OCI-LY1 (cell line): ENCODE data around the gene THOC5.

Experiments
- H2AFZ ChIP-seq: fragments of 200-600 bp; sonication (generic), shearing (Covaris generic); 2 replicates; pipeline ENCODE4 v1.6.0; 2014; ENCODE audit warnings: antibody characterized with exemption, mild to moderate bottlenecking, low read length
- H3F3A ChIP-seq: fragments of 200-600 bp; sonication (generic), shearing (Covaris generic); 2 replicates; pipeline ENCODE4 v1.6.0; 2014; ENCODE audit warnings: mild to moderate bottlenecking, antibody characterized with exemption, low read length, moderate library complexity; ENCODE audit not compliant: insufficient read depth
- H3K27ac ChIP-seq: fragments of 200-600 bp; sonication (generic); 2 replicates; pipeline ENCODE4 v1.5.1; 2014; ENCODE audit warnings: low read length, mixed run types, mild to moderate bottlenecking, low read depth; ENCODE audit not compliant: poor library complexity, severe bottlenecking
- H3K27me3 ChIP-seq: fragments of 200-600 bp; sonication (generic); 2 replicates; pipeline ENCODE4 v1.6.0; 2014; ENCODE audit warnings: antibody characterized with exemption, mild to moderate bottlenecking, low read length, moderate library complexity; ENCODE audit not compliant: insufficient read depth
- H3K36me3 ChIP-seq: fragments of 200-600 bp; sonication (generic); 2 replicates; pipeline ENCODE4 v1.6.1; 2014; ENCODE audit warnings: mild to moderate bottlenecking, antibody characterized with exemption, low read length, moderate library complexity, mixed read lengths; ENCODE audit not compliant: insufficient read depth
- H3K4me1 ChIP-seq: fragments of 200-600 bp; sonication (generic); 2 replicates; pipeline ENCODE4 v1.5.1; 2014; ENCODE audit warnings: mild to moderate bottlenecking, low read length, moderate library complexity; ENCODE audit not compliant: insufficient read depth, severe bottlenecking
- H3K4me2 ChIP-seq: fragments of 200-600 bp; sonication (generic), shearing (Covaris generic); 2 replicates; pipeline ENCODE4 v1.6.1; 2014; ENCODE audit warnings: low read length
- H3K4me3 ChIP-seq: fragments of 200-600 bp; sonication (generic); 2 replicates; pipeline ENCODE4 v1.5.1; 2014; ENCODE audit warnings: low read length, low read depth, mild to moderate bottlenecking, mixed read lengths; ENCODE audit not compliant: poor library complexity, severe bottlenecking
- H3K79me2 ChIP-seq: fragments of 200-600 bp; shearing (Covaris generic); 2 replicates; pipeline ENCODE4 v1.6.1; 2016; ENCODE audit warnings: mixed run types, low read length, mixed read lengths; ENCODE audit not compliant: insufficient read depth
- H3K9ac ChIP-seq: fragments of 200-600 bp; sonication (generic), shearing (Covaris generic); 2 replicates; pipeline ENCODE4 v1.6.1; 2014; ENCODE audit warnings: mild to moderate bottlenecking, low read length, mixed read lengths
- H3K9me2 ChIP-seq: fragments of 200-600 bp; sonication (generic), shearing (Covaris generic); 2 replicates; pipeline ENCODE4 v1.6.1; 2014; ENCODE audit warnings: low read depth, mild to moderate bottlenecking, low read length, mixed read lengths
- H3K9me3 ChIP-seq: fragments of 200-600 bp; shearing (Covaris generic); 2 replicates; pipeline ENCODE4 v1.6.1; 2014; ENCODE audit warnings: low read length, mixed read lengths
- H4K20me1 ChIP-seq: fragments of 200-600 bp; sonication (generic), shearing (Covaris generic); 2 replicates; pipeline ENCODE4 v1.6.0; 2016; ENCODE audit warnings: mild to moderate bottlenecking, low read length; ENCODE audit not compliant: insufficient read depth
- EZH2 ChIP-seq: fragments of 200-600 bp; sonication (generic), shearing (Covaris generic); IDR thresholded peaks from 2 replicates; pipeline ENCODE4 v1.8.0; 2017; ENCODE audit warnings: borderline replicate concordance, mixed run types, mild to moderate bottlenecking, antibody characterized with exemption, low read length, moderate library complexity, mixed read lengths
- TF ChIP-seq, protein P1 (sequence below): fragments of 200-600 bp; sonication (generic), shearing (Covaris generic); IDR thresholded peaks from 2 replicates; pipeline ENCODE4 v1.5.1; 2017; ENCODE audit warnings: mild to moderate bottlenecking, antibody characterized with exemption, low read length, moderate library complexity, mixed read lengths

THOC5 gene

DNA sequence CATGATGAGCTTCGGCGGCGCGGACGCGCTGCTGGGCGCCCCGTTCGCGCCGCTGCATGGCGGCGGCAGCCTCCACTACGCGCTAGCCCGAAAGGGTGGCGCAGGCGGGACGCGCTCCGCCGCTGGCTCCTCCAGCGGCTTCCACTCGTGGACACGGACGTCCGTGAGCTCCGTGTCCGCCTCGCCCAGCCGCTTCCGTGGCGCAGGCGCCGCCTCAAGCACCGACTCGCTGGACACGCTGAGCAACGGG, 73.4 kb downstream of the THOC5 start:
- H3K9ac ChIP-seq, result no peak overlapping the region
- H3K27me3 ChIP-seq, result no peaks in the 10 kb centered on the region
- no peak for TF ChIP-seq EZH2
- TF ChIP-seq, protein P1, sequence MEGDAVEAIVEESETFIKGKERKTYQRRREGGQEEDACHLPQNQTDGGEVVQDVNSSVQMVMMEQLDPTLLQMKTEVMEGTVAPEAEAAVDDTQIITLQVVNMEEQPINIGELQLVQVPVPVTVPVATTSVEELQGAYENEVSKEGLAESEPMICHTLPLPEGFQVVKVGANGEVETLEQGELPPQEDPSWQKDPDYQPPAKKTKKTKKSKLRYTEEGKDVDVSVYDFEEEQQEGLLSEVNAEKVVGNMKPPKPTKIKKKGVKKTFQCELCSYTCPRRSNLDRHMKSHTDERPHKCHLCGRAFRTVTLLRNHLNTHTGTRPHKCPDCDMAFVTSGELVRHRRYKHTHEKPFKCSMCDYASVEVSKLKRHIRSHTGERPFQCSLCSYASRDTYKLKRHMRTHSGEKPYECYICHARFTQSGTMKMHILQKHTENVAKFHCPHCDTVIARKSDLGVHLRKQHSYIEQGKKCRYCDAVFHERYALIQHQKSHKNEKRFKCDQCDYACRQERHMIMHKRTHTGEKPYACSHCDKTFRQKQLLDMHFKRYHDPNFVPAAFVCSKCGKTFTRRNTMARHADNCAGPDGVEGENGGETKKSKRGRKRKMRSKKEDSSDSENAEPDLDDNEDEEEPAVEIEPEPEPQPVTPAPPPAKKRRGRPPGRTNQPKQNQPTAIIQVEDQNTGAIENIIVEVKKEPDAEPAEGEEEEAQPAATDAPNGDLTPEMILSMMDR, result no peak
- H3K9me3 ChIP-seq, result no peaks in the 10 kb centered on the region
- no peak overlapping the region for H3K4me3 ChIP-seq
- H3F3A ChIP-seq, result no peaks in the 10 kb centered on the region
- H3K27ac ChIP-seq, result no peak overlapping the region
- peaks cover 6% of the 10 kb centered on the region for H3K4me1 ChIP-seq
- H4K20me1 ChIP-seq, result no peaks in the 10 kb centered on the region
- H3K4me2 ChIP-seq, result no peak overlapping the region
- H2AFZ ChIP-seq, result no peak overlapping the region
- H3K36me3 ChIP-seq, result no peaks in the 10 kb centered on the region
- no peaks in the 10 kb centered on the region for H3K9me2 ChIP-seq
- H3K79me2 ChIP-seq, result no peaks in the 10 kb centered on the region

DNA sequence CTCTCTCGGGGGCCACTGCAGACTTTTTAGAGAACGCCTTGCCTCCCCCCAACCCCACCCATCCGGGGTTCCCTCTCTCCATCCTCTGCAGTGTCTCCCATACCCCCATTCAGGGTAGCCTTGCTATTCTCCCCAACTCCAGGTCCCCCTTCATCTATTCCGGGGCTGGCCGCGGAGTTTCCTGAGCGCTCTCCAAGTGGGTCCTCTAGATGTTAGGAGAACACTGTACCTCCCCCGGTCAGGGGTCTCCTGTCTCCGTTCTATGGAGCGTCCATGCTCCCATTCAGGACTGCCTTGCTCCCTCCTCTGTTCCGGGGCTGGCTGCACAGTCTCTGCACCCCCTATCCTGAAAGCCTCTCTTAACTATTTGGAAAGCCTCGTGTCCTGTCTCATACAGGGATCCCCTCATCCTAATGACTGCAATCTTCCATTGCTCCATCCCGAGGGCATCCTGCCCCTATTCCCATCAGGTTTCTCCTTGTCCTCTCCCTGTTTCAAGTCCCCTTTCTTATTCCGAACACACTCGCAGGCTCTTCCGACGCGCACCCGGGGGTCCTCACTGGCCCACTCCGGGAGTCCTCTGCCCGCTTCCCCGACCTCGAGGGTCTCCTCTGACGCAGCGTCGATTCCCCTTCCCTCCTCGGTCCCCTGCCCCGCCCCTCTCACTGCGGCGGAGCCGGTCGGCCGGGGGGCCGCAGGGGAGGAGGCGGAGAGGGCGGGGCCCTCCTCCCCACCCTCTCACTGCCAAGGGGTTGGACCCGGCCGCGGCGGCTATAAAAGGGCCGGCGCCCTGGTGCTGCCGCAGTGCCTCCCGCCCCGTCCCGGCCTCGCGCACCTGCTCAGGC, 73.9 kb downstream of the THOC5 start, which contains the start of gene NEFH:
NEFH (plus strand) TSS at position 802 of the 845 bp plus-strand sequence. CDS start 45 bp downstream, outside the sequence.
- Histone ChIP-seq H3F3A (no peaks in the 10 kb centered on the region), H2AFZ (no peak within 1 kb of the TSS), H3K4me2 (no peak within 1 kb of the TSS), H3K27ac (no peak within 1 kb of the TSS), H4K20me1 (no peaks in the 10 kb centered on the region), H3K9ac (no peak within 1 kb of the TSS), H3K79me2 (no peaks in the 10 kb centered on the region), H3K9me2 (no peaks in the 10 kb centered on the region), H3K36me3 (no peaks in the 10 kb centered on the region), H3K9me3 (no peaks in the 10 kb centered on the region), H3K27me3 (no peaks in the 10 kb centered on the region), H3K4me1 (peaks cover 6% of the 10 kb centered on the region), H3K4me3 (no peak within 1 kb of the TSS)
- TF ChIP-seq EZH2, result no peak
- TF ChIP-seq, protein P1, result no peak

DNA sequence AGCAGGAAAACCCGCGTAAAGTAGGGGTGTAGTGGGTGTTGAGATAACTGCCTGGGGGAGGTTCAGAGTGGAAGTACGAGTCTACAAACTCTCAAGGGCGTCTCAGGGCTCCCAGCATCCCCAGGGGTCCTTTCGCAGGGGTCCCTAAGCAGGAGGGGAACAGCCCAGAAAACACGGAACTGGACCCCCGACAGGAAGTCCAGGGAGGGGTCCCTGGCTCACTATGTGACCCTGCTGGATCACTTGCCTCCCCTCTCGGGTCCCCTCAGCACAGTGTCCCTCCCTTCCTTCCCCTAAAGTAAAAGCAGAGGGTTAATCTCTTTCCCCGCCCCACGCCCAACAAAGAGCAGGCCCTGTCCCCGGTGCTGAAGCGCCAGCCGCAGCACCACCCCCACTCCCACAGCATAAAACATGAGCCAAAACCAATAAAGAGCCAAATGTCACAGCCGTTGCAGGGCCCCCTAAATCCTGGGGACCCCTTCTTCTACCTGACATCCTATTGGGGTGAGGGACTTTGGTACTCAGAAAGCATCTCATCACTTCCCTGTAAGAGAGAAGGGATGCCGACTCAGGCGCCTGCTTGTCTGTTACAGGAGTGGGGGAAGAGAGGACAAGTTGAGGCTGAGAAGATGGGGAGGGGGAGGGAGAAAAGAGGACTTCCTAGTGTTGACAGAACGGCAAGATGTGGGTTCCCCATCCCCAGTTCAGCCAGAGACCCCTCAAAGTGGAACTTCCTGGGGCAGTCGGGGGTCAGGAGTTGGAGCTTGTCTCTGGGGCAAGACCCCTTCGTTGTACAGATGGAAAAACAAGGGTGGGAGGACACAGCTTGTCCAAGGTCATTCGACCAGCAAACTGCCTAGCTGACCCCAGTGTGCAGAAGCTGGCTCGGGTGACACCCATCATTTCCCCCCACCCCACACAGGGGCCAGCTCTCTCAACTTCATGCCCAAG, 75.0 kb downstream of the THOC5 start:
- H3K4me1 ChIP-seq, result peaks cover 6% of the 10 kb centered on the region

More for the DNA sequence above, 75.0 kb downstream of the THOC5 start:
- no peaks in the 10 kb centered on the region for H3K9me3 ChIP-seq
- no peak overlapping the region for H3K9ac ChIP-seq
- no peaks in the 10 kb centered on the region for H4K20me1 ChIP-seq
- TF ChIP-seq, protein P1, result no peak
- no peak for TF ChIP-seq EZH2
- H3K4me2 ChIP-seq, result no peak overlapping the region
- H3K27ac ChIP-seq, result no peak overlapping the region
- no peaks in the 10 kb centered on the region for H3K9me2 ChIP-seq
- H3F3A ChIP-seq, result no peaks in the 10 kb centered on the region
- H3K4me3 ChIP-seq, result no peak overlapping the region
- H3K36me3 ChIP-seq, result no peaks in the 10 kb centered on the region
- H2AFZ ChIP-seq, result no peak overlapping the region
- H3K79me2 ChIP-seq, result no peaks in the 10 kb centered on the region
- H3K27me3 ChIP-seq, result no peaks in the 10 kb centered on the region
